DMS53 treated with DMSO at 0.1 percent for 48 hours (cell line): ENCODE results near the gene GALNS.
"Not testable (repeated sequence)": the region's sequence is repeated elsewhere in the genome, so short reads cannot be mapped to it uniquely, and the experiment has no call there.

Experiments
- DNase-seq: peaks from one replicate; lab custom pipeline; 2025; ENCODE audit not compliant: unreplicated experiment; lab: John Stamatoyannopoulos, UW

GALNS gene

DNA sequence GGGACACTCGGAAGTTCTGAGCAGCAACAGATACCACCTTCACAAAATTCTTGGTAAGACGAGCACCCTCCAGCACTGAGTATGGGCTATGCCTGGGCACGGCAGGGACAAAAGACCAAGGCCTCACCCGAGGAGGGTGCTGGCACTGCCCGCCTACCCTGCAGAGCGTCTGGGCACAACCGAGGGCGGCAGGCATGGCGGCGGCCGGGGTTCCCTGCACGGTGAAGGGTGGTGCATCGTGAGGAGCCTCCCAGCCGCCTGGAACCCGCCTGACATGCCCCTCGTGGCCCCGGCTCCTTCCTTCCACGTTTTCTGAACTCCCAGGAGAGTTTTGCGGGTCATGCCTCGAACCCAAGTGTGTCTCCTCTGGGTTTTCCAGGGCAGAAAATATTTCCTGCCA, 18.9 kb downstream of the GALNS start:
- DNase-seq: no peak

DNA sequence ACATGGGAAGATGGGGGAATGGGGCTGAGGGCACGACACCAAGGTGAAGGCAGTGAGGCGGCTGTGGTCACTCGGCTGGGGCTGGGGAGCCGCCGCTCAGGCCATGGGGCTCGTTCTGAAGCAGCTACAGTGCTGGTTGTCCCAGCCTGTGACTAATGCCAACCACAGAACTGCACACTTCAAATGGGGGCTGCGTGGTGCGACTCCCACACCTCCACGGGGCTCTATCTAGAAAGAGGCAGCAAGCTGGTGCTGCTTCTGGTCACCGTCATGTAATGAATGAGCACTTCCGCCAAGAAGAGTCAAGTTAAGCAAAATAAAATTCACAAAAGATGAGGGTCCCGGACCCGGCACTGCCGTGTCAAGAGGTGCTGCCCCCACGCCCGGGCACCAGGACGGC, 20.0 kb downstream of the GALNS start:
- DNase-seq: no peak

DNA sequence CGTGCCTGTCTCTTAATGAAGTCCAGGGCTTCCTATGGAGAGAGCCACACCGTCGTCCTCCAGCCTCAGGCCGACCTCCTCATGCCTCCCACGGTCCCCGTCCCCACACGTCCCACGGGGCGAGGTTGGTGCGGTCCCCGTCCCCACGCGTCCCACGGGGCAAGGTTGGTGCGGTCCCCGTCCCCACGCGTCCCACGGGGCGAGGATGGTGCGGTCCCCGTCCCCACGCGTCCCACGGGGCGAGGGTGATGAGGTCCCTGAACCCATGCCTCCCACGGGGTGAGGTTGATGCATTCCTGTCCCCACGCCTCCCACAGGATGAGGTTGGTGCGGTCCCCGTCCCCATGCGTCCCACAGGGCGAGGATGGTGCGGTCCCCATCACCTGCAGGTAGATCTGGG, 20.9 kb downstream of the GALNS start:
- DNase-seq: no peak

DNA sequence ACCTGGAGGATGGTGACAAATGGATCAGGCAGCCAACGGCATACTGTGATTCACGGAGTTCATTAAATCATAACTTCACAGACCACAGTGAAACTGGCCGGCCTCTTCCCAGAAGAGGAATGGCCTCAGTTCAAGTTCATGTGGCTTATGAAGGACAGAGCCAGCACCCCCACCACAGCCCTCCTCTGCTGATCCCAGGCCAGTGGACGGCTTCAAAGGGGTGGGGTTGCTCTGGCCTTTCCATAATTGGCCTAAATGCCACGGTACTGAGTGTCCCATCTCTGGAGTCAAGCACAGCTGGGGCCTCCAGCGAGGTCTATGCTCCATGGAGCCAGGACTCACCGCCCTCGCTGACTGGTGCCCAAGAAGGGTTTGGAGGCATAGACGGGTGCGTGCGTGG, 21.4 kb downstream of the GALNS start:
- DNase-seq: no peak

DNA sequence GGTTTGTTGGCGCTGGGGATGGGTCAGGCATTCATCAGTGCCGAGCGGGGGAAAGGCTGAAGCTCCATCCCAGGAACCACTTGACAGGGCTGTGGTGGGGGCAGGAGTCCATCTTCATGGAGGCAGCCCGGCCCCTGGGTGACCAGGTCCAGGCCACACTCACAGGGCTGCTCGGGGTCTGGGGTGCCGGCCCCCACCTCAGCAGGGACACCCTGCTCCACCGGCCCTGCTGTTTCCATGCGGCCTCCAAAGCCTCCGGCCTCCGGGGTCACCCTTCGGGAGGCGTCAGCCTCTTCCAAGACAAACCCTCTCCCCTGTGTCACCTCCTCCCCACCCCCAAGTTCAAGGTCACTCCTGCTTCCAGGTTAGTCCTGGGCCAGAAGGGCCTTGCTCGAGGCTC, 22.1 kb downstream of the GALNS start:
- no peak for DNase-seq

DNA sequence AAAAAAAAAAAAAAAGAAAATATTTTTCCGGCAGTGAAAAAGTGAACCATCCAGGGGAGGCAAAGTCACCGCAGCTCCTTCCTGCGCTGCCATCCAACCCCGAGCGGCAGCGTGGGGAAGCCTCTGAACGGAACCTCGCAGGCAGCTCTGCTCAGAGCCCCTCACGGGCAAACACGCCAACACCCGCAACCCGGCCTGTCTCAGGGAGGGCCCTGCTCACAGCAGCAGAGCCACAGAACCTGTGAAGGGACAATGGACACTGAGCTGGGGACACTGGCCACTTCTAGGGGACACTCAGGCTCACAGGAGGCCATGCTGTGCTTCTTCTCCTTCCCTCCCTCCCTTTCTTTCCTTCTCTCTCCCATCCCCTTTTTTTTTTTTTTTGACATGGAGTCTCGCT, 23.7 kb downstream of the GALNS start:
- no peak for DNase-seq

DNA sequence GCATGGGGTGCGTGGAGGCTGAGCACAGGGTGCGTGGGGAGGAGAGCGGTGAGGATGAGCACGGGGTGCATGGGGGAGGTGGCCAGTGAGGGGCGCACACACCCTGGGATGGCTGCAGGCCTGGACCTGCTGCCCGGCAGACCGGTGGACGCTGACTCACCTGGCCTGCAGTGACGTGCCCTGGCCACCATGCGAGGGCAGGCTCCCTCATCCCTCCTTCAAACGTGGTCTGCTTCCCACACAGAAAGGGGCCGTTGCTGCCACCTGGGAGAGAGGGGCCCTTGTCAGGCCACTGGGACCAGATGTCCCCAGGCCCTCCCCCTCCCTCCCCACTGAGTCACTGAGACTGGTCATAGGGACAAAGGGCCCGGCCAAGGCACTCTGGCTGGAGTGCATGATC, 24.9 kb downstream of the GALNS start:
- DNase-seq: no peak

DNA sequence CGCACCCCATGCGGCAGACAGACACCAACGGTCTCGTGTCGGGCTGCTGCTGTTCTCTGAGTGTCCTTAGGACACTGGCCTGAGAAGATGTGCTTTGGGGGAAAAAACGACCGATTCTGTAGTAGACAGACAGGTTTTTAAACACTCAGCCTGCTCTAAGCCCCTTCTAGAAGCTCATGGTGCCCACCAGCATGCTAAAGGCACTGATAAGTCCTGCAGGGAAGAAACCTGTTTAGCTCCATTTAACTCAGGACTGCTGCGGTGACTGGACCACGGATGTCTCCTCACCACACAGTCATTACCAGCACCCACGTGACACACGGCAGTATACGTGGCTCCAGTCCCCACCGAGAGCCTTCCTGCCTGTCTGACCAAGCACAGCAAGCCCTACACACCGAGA, 26.0 kb downstream of the GALNS start:
- no peak for DNase-seq

DNA sequence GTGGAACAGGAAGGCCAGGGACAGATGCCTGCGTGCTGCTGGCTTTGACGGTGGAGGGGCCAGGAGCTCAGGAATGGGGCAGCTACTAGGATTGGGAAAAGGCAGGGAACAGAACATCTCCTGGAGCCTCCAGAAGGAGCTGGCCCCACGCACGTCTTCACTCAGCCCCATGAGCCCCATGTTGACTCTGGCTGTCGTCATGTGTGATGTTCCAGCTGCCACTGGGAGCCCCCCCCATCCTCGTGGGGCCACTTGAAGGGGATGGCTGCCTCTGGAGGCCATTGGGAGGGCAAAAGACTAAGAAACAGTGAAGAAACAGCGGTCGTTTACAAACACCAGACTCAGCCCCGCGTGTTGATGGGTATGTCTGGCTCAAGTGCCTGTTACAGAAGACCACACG, 26.5 kb downstream of the GALNS start:
- no peak for DNase-seq

DNA sequence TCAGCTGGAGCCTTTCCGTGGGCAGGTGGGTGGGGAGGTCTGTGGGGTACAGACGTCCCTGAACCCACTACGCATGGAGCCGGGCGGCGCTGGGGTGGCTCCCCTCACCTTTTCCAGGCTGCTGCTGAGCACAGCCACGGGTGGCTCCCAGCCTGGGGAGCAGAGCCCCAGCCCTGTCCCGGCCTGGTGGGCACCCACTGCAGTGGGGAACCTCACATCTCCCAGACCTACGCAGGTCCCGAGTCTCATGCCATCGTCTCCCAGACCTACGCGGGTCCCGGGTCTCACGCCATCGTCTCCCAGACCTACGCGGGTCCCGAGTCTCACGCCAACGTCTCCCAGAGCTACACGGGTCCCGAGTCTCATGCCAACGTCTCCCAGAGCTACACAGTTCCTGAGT, 28.0 kb downstream of the GALNS start:
- no peak for DNase-seq

DNA sequence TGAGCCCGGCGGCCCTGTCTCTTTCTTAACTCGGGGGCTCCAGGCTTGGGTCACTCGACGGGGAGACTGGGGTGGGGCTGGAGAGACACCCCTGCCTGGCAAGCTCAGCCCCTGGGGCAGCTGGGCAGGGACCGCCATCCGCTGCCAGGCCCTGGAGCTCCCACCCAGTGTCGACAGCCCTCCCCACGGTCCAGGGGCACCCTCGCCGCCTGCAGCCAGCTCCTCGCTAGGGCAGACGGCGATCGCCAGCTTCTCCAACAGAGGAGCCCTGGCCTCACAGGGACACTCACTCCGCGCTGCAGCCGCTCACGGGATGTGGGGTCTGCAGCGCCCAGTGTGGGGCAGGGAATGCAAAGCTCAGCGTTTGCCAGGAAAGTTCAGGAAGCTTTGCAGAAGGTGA, 29.0 kb downstream of the GALNS start:
- DNase-seq: no peak

DNA sequence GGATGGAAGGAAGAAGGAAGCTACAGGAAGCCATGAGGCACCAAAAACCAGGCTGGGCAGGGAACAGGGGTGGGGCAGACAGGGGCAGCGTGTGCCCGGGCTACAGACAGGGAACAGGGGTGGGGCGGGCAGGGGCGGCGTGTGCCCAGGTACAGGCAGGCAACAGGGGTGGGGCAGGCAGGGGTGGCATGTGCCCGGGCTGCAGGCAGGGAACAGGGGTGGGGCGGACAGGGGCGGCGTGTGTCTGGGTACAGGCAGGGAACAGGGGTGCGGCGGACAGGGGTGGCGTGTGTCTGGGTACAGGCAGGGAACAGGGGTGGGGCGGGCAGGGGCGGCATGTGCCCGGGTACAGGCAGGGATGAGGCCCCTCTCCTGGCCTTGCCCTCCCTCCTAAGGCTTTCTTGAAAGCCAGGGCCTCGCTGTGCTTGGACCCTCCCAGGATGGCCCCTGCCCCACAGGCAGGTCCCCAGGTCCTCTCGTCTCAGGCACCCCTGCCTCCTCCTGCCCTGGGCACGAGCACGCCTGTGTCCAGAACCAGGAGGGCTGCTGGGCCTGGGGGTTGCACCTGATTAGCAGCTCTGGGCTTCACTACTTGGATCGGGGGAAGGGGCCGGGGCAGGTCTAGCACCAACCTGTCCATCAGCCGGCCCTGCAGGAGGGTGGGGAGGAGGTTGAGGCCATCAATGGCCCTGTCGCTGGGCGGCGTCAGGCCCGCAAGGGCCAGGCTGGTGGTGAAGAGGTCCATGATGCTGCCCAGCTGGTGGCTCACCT, 30.5 kb downstream of the GALNS start:
- DNase-seq: no peak

DNA sequence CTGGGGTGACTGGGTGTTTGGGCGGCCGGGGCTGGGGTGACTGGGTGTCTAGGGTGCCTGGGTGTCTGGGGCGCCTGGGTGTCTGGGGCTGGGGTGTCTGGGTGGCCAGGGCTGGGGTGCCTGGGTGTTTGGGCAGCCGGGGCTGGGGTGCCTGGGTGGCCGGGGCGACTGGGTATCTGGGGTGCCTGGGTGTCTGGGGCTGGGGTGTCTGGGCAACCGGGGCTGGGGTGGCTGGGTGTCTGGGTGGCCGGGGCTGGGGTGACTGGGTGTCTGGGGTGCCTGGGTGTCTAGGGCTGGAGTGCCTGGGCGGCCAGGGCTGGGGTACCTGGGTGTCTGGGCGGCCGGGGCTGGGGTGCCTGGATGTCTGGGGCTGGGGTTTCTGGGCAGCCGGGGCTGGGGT, 31.6 kb downstream of the GALNS start:
- DNase-seq: no peak

DNA sequence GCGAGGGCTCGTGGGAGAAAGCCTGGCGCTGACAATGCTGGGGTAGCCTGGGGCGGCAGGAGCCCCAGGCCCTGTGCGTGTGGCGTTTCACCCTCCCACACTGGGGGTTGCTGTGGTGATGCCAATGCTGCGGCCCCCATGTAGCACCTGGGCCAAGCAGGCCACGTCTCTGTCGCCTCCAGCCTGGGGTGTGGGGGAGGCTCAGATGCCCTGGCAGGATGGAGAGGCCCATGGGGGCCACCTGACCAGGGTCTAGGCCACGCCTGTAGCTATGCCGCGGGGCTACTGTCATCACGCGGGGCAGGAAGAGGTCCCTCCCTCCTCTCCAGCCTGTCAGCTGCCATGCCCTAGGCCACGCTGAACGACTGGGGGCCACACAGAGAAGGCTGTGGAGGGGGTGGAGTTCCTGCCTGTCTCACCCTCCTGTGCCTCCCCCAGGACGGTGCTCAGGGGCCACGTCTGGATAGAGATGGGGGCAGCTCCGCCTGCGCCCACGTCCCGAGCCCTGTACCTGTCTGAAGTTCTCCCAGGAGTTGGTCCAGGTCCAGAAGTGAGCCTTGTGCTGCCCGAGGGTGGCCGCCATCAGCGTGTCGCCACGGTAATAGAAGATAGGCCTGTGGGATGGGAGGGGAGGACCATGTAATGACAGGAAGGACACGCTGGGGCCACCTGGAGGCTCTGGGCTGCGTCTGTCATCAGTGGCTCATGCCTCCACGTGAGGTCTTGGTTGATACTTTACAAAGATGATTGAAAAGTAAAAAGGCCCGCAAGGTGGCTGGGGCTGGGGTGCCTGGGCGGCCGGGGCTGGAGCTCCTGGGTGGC, 32.3 kb downstream of the GALNS start:
- DNase-seq: no peak

DNA sequence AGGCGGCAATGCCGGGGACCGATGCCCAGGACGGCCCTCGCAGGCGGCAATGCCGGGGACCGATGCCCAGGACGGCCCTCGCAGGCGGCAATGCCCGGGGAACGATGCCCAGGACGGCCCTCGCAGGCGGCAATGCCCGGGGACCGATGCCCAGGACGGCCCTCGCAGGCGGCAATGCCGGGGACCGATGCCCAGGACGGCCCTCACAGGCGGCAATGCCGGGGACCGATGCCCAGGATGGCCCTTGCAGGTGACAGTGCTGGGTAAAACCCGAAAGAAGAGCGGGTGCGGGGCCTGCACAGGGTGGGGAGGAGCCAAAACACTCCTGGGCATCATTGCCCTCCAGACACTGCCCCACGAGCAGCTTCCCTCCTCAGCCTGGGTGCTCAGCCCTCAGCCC, 33.1 kb downstream of the GALNS start:
- not testable (repeated sequence) for DNase-seq

DNA sequence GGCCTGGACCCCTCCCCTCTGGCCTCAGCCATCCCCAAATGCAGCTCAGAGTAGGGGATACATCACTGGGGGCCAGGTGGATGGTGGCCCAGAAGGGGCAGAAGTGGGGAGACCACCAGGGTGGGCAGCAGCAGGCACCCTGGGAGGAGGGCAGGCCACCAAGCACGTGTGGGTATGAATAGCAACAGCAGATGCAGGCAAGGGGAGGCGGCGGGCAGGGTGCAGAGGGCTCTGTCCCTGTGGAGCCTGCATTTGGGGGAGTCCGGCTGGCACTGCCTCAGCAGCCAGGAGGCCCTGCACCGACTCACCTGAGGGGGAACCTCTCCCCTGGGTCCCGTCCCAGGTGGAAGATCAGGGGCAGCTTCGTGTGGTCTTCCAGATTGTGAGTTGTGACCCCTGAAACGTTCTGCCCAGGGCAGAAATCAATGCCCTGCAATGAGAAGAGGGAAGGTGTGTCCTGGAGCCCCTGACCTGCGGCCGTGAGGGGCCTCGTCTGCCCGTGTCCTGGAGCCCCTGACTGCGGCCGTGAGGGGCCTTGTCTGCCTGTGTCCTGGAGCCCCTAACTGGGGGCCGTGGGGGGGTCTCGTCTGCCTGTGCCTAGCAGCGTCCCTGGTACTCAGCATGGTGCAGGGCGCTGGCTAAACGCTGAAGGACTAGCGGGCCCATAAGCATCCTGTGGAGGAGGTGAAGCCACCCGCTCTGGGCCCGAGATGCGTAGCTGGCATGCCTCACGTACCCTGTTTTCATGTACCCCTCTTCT, 34.3 kb downstream of the GALNS start:
- no peak for DNase-seq

DNA sequence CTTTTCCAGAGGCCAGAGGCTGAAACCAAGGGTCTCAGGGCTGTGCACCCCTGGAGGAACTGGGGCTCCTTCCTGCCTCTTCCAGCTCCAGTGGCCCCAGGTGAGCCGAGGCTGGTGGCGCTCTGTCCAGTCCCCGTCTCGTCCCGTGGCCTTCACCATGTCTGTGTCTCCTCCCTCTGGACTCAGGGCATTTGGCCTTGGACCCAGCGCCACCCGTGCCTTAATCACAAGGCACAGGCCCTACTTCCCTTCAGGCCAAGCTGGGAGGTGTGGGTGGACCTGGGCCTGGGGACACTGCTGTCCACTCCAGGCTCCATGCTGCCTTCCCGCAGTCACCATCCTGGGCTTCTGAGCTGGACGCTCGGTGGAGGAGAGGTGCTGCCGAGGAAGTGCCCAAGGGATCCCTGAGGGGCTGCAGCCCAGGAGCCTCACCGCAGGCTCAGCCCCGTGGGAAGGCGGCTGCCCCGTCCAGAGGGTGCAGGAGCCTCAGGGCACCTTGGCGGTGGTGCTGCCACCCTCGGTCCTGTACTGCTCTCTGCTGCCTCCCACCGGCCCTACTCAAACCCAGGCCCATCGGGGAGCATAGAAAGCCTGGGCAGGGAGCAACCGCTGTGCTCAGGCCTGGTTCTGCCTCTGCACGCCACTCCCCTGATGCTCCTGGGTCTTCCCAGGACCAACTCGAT, 35.4 kb downstream of the GALNS start:
- DNase-seq: no peak

DNA sequence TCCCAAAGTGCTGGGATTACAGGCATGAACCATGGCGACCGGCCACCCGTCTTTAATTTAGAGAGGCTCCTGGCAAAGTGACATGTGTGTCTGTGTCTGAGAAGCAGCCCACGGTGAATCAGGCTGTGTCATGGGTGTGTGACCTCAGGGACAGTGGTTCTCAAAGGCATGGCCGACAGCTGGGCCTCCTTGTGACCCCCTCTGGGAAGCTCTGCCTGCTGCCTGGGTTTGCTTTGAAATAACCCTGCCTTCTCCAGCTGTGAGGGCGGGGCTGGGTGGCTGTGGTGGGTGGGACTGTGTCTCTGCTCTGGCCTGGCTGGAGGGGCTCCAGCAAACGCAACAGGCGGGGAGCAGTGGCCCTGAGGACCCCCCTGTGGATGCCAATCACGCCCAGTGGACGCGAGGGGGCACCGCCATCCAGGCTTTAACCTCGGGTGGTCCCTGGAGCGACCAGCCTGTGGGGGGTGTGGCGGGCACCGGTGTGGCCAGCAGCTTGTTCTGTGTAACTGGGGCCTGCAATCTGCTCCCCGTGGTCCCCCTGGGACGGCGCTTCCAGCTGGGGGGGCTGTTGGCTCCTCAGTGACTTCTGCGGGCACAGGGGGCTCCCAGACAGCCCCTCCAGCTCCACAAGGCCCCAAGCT, 36.2 kb downstream of the GALNS start:
- DNase-seq: no peak

DNA sequence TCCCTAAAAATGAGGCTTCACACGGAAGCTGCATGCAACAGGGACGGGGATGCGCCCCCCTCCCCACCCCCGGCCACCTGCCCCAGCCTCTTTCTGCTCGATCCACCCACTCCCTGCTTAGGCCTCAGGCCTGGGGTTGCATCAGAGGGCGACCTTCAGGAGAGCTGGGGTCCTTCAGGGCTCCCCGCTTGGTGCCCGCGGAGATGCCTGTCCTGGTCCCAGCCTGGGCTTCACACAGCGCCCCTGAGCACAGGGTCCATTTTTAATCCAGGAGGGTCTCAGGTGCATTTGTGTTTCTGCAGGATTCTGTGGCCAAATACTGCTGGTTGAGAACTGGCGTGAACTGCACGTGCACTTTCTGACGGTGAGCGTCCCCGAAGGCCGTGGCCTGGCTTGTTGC, 37.6 kb downstream of the GALNS start:
- DNase-seq: no peak

DNA sequence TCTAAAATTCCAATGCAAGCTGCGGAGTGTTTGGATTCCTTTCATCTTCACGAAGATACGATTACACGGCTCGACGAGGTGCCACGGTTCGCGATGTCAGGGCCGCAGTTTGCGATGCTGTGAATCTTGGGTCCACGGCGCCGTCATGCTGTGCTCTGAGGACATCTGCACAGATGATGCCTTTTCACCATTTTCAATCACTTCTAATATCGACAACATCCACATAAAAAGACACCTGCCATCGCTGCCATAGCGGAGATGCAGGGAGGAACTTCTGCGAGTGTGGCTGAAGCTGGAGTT, 38.2 kb downstream of the GALNS start:
- no peak for DNase-seq
